Fibroblast of lung (primary cell): ENCODE data around the gene SPTBN1. TPM values are rescaled to one million over a fixed set of nuclear protein-coding genes. Genes with fewer than 3 reads are reported as not detected.

Source experiments
- DNase-seq, 2 donors: peaks; one replicate each; pipeline versions ENCODE4 v3.0.0 to v3.0.0-alpha.2; 2010; ENCODE audit warnings: low read depth in 2 of 2
- H2AFZ ChIP-seq: 2 replicates; pipeline ENCODE4 v1.5.1; 2012; ENCODE audit warnings: low read length, control low read depth, inconsistent platforms
- H3K27ac ChIP-seq: 2 replicates; pipeline ENCODE4 v1.5.1; 2011; ENCODE audit warnings: low read length, control low read depth; ENCODE audit not compliant: insufficient read depth
- H3K27me3 ChIP-seq: 2 replicates; pipeline ENCODE4 v1.5.1; 2011; ENCODE audit warnings: mild to moderate bottlenecking, low read length; ENCODE audit not compliant: control insufficient read depth, insufficient read depth
- H3K36me3 ChIP-seq: 2 replicates; pipeline ENCODE4 v1.5.1; 2011; ENCODE audit warnings: low read length; ENCODE audit not compliant: control insufficient read depth, insufficient read depth
- H3K4me1 ChIP-seq: 2 replicates; pipeline ENCODE4 v1.5.1; 2011; ENCODE audit warnings: low read length; ENCODE audit not compliant: control insufficient read depth, insufficient read depth; ENCODE audit errors: extremely low read depth
- H3K4me2 ChIP-seq: 2 replicates; pipeline ENCODE4 v1.5.1; 2011; ENCODE audit warnings: low read length, control low read depth; ENCODE audit not compliant: insufficient read depth; ENCODE audit errors: extremely low read depth
- H3K4me3 ChIP-seq, 4 experiments: fragments of 200-600 bp in 1 of 4; sonication (generic) in 1 of 4; replicated peaks in 1 of 4; 2 replicates each; pipeline ENCODE4 v1.5.1; 2011 to 2016; ENCODE audit warnings: low read length in 4 of 4, low read depth in 3 of 4, mild to moderate bottlenecking in 3 of 4, control low read depth in 2 of 4, inconsistent platforms in 1 of 4, mixed read lengths in 1 of 4; ENCODE audit not compliant: insufficient read depth in 1 of 4; ENCODE audit errors: control extremely low read depth in 1 of 4
- H3K79me2 ChIP-seq: 2 replicates; pipeline ENCODE4 v1.5.1; 2012; ENCODE audit warnings: mild to moderate bottlenecking, low read length, inconsistent platforms; ENCODE audit not compliant: control insufficient read depth, insufficient read depth
- H3K9ac ChIP-seq: 2 replicates; pipeline ENCODE4 v1.5.1; 2011; ENCODE audit warnings: mild to moderate bottlenecking, low read length, control low read depth; ENCODE audit not compliant: insufficient read depth
- H3K9me3 ChIP-seq: 2 replicates; pipeline ENCODE4 v1.5.1; 2012; ENCODE audit warnings: low read depth, low read length; ENCODE audit not compliant: control insufficient read depth, insufficient read depth
- H4K20me1 ChIP-seq: 2 replicates; pipeline ENCODE4 v1.5.1; 2011; ENCODE audit warnings: low read length; ENCODE audit not compliant: control insufficient read depth, insufficient read depth; ENCODE audit errors: extremely low read depth
- CTCF ChIP-seq, 2 donors: IDR thresholded peaks in 1 of 2; conservative IDR thresholded peaks in 1 of 2; 1 replicate in 1 of 2; 2 replicates in 1 of 2; pipeline ENCODE4 v1.5.1; 2011 to 2012; ENCODE audit warnings: low read length in 2 of 2, control low read depth in 1 of 2, inconsistent platforms in 1 of 2, low read depth in 1 of 2, mild to moderate bottlenecking in 1 of 2
- EZH2 ChIP-seq: IDR thresholded peaks from 2 replicates; pipeline ENCODE4 v1.5.1; 2012; ENCODE audit warnings: low read length, control low read depth, mild to moderate bottlenecking; ENCODE audit errors: missing control alignments
- polyA plus RNA-seq, 2 donors: library from polyadenylated mRNA; depleted of rRNA in 1 of 2; stranded (reverse) in 1 of 2; unstranded in 1 of 2; fragments of >200 nt; gene quantifications; 2 replicates each; pipeline ENCODE4 v1.2.1, GENCODE V29; 2011 to 2012; ENCODE audit warnings: missing spikeins in 1 of 2
- total RNA-seq: library from RNA; depleted of rRNA; stranded (reverse); fragments of >200 nt; gene quantifications from 2 replicates; pipeline ENCODE4 v1.2.1, GENCODE V29; 2014

SPTBN1 gene
- total and polyA plus RNA-seq, 2 donors (not counting 1 experiment from before 2014, with no cell fraction given), result 123 to 325 TPM

- Histone ChIP-seq H4K20me1 (peaks cover 1% of the 10 kb centered on the region), H3K27me3 (no peaks in the 10 kb centered on the region), H3K79me2 (peaks cover 88% of the 10 kb centered on the region), H3K9ac (no peak overlapping the region), H3K4me2 (no peak overlapping the region), H3K4me3 (no peak overlapping the region), H3K36me3 (no peaks in the 10 kb centered on the region), H3K4me1 (peaks cover 7% of the 10 kb centered on the region), H3K9me3 (no peaks in the 10 kb centered on the region), H2AFZ (no peak overlapping the region), H3K27ac (no peak overlapping the region)
- no peak for DNase-seq
- no peak for TF ChIP-seq CTCF (conservative IDR thresholded peaks at IDR 0.05 in 1 of 2, IDR thresholded peaks at IDR 0.05 in 1 of 2; ENCODE audit: low read depth in 1 of 2, low read length in 2 of 2)
- no peak for TF ChIP-seq EZH2
These were observed 19.8 kb downstream of the SPTBN1 start for GRCh38 chr2:54475919-54476318.

GRCh38 chr2:54476852-54477251, 20.7 kb downstream of the SPTBN1 start:
- Histone ChIP-seq H3K36me3 (no peaks in the 10 kb centered on the region), H3K79me2 (peaks cover 90% of the 10 kb centered on the region), H2AFZ (no peak overlapping the region), H3K27ac (no peak overlapping the region), H3K4me3 (no peak overlapping the region), H4K20me1 (peaks cover 1% of the 10 kb centered on the region), H3K4me2 (no peak overlapping the region), H3K4me1 (no peaks in the 10 kb centered on the region), H3K27me3 (no peaks in the 10 kb centered on the region), H3K9ac (no peak overlapping the region), H3K9me3 (no peaks in the 10 kb centered on the region)
- TF ChIP-seq CTCF (conservative IDR thresholded peaks at IDR 0.05 in 1 of 2, IDR thresholded peaks at IDR 0.05 in 1 of 2; ENCODE audit: low read depth in 1 of 2, low read length in 2 of 2) (no peak), EZH2 (no peak)
- DNase-seq, result peak in 1 of 2 donors; percentile 31

- H3K9me3 ChIP-seq, result no peaks in the 10 kb centered on the region
- no peak overlapping the region for H3K27ac ChIP-seq
- no peak for TF ChIP-seq EZH2
- H4K20me1 ChIP-seq, result peaks cover 1% of the 10 kb centered on the region
- H3K4me2 ChIP-seq, result no peak overlapping the region
- DNase-seq, result no peak
- peaks cover 88% of the 10 kb centered on the region for H3K79me2 ChIP-seq
- H2AFZ ChIP-seq, result no peak overlapping the region
- H3K9ac ChIP-seq, result no peak overlapping the region
- H3K36me3 ChIP-seq, result no peaks in the 10 kb centered on the region
- no peaks in the 10 kb centered on the region for H3K27me3 ChIP-seq
- H3K4me3 ChIP-seq, result no peak overlapping the region
- peaks cover under 1% of the 10 kb centered on the region for H3K4me1 ChIP-seq
These were observed 21.8 kb downstream of the SPTBN1 start for GRCh38 chr2:54477896-54478295.
